CD4-positive, alpha-beta T cell treated with Interleukin-1 beta for 1 hour (primary cell): ENCODE results near the gene IRF2.

ENCODE experiments used
- DNase-seq, 2 donors: peaks; one replicate each; pipeline ENCODE4 v3.0.0-alpha.2; 2020 to 2022

IRF2 gene

GRCh38 chr4:184473499-184474262 lies 669 bp downstream of the IRF2 start:
- peak; percentile 58 to 65 for DNase-seq

- DNase-seq: peak; percentile 61 to 65
Observed at GRCh38 chr4:184472614-184473498, 1.5 kb downstream of the IRF2 start.

- DNase-seq: peak in 1 of 2 donors; percentile 24
Observed at GRCh38 chr4:184471881-184472613, 2.3 kb downstream of the IRF2 start.

GRCh38 chr4:184470785-184471110 lies 3.6 kb downstream of the IRF2 start:
- DNase-seq: no peak

- DNase-seq: no peak
Observed at GRCh38 chr4:184466634-184467033, 7.7 kb downstream of the IRF2 start.

- no peak for DNase-seq
Observed at GRCh38 chr4:184464759-184465454, 9.4 kb downstream of the IRF2 start.

- DNase-seq: no peak
Observed at GRCh38 chr4:184463856-184464255, 10.5 kb downstream of the IRF2 start.

GRCh38 chr4:184463158-184463557 lies 11.2 kb downstream of the IRF2 start:
- no peak for DNase-seq

GRCh38 chr4:184462724-184463123 lies 11.6 kb downstream of the IRF2 start:
- no peak for DNase-seq

GRCh38 chr4:184461711-184462441 lies 12.5 kb downstream of the IRF2 start:
- DNase-seq: no peak

- no peak for DNase-seq
Observed at GRCh38 chr4:184460499-184461285, 13.7 kb downstream of the IRF2 start.

GRCh38 chr4:184459413-184459812 lies 14.9 kb downstream of the IRF2 start:
- no peak for DNase-seq

GRCh38 chr4:184457535-184458249 lies 16.7 kb downstream of the IRF2 start:
- peak in 1 of 2 donors; percentile 27 for DNase-seq

GRCh38 chr4:184456337-184456736 lies 18.0 kb downstream of the IRF2 start:
- no peak for DNase-seq

- DNase-seq: no peak
Observed at GRCh38 chr4:184455299-184455698, 19.1 kb downstream of the IRF2 start.

- DNase-seq: peak; percentile 50 to 60
Observed at GRCh38 chr4:184453365-184454160, 20.8 kb downstream of the IRF2 start.

GRCh38 chr4:184452740-184453139 lies 21.6 kb downstream of the IRF2 start:
- no peak for DNase-seq

- DNase-seq: no peak
Observed at GRCh38 chr4:184451726-184452125, 22.6 kb downstream of the IRF2 start.

- no peak for DNase-seq
Observed at GRCh38 chr4:184450743-184451535, 23.4 kb downstream of the IRF2 start.
